HEK293 (cell line): ENCODE results near the gene PLEKHG3.

Source experiments
- EGR2 ChIP-seq: fragments of 450-650 bp; formaldehyde crosslinking; IDR thresholded peaks from 2 replicates; pipeline ENCODE4 v1.5.1; 2016; ENCODE audit warnings: low read depth, missing biosample characterization, missing genetic modification characterization
- GLI2 ChIP-seq: fragments of 450-650 bp; formaldehyde crosslinking; IDR thresholded peaks from 2 replicates; pipeline ENCODE4; 2017; ENCODE audit warnings: missing biosample characterization, missing genetic modification characterization, low read depth, borderline replicate concordance
- KLF10 ChIP-seq: fragments of 450-650 bp; IDR thresholded peaks from 2 replicates; pipeline ENCODE4 v1.5.1; 2018; ENCODE audit warnings: missing biosample characterization, mild to moderate bottlenecking, missing genetic modification characterization
- MEIS1 ChIP-seq: sonication (generic); formaldehyde crosslinking; IDR thresholded peaks from 2 replicates; pipeline ENCODE4 v1.8.1; 2022; ENCODE audit warnings: missing genetic modification reagents, mild to moderate bottlenecking, borderline replicate concordance
- PATZ1 ChIP-seq: fragments of 450-650 bp; formaldehyde crosslinking; IDR thresholded peaks from 2 replicates; pipeline ENCODE4 v1.5.1; 2016; ENCODE audit warnings: missing biosample characterization, missing genetic modification characterization
- SETDB1 ChIP-seq: IDR thresholded peaks from one replicate; pipeline ENCODE4 v1.6.1; 2017; ENCODE audit warnings: mild to moderate bottlenecking, low read length, moderate library complexity, mixed read lengths; ENCODE audit not compliant: insufficient read length
- SP7 ChIP-seq: fragments of 450-650 bp; formaldehyde crosslinking; IDR thresholded peaks from 2 replicates; pipeline ENCODE4 v1.5.1; 2016; ENCODE audit warnings: missing biosample characterization, missing genetic modification characterization
- YY1 ChIP-seq: fragments of 450-650 bp; formaldehyde crosslinking; IDR thresholded peaks from 2 replicates; pipeline ENCODE4 v1.5.1; 2018; ENCODE audit warnings: missing biosample characterization, missing genetic modification characterization
- ZBTB26 ChIP-seq: fragments of 450-650 bp; formaldehyde crosslinking; optimal IDR thresholded peaks from 2 replicates; pipeline ENCODE3; 2016; ENCODE audit warnings: missing biosample characterization, mild to moderate bottlenecking, missing genetic modification characterization
- ZNF114 ChIP-seq: fragments of 450-650 bp; formaldehyde crosslinking; IDR thresholded peaks from 2 replicates; pipeline ENCODE4 v1.5.0; 2017; ENCODE audit warnings: missing biosample characterization, missing genetic modification characterization
- ZNF138 ChIP-seq: fragments of 450-650 bp; formaldehyde crosslinking; IDR thresholded peaks from 2 replicates; pipeline ENCODE4 v1.5.1; 2016; ENCODE audit warnings: missing biosample characterization, missing genetic modification characterization, borderline replicate concordance
- ZNF146 ChIP-seq: fragments of 450-650 bp; formaldehyde crosslinking; IDR thresholded peaks from 2 replicates; pipeline ENCODE4 v1.5.1; 2016; ENCODE audit warnings: missing biosample characterization, missing genetic modification characterization
- ZNF148 ChIP-seq: fragments of 450-650 bp; formaldehyde crosslinking; IDR thresholded peaks from 2 replicates; pipeline ENCODE4 v1.5.0; 2017; ENCODE audit warnings: missing biosample characterization, missing genetic modification characterization, borderline replicate concordance
- ZNF24 ChIP-seq: fragments of 450-650 bp; formaldehyde crosslinking; IDR thresholded peaks from 2 replicates; pipeline ENCODE4 v1.5.1; 2016; ENCODE audit warnings: missing biosample characterization, missing genetic modification characterization
- ZNF280D ChIP-seq: fragments of 450-650 bp; formaldehyde crosslinking; IDR thresholded peaks from 2 replicates; pipeline ENCODE4 v1.5.1; 2016; ENCODE audit warnings: missing biosample characterization, missing genetic modification characterization
- ZNF311 ChIP-seq: fragments of 450-650 bp; formaldehyde crosslinking; IDR thresholded peaks from 2 replicates; pipeline ENCODE4 v1.5.1; 2017; ENCODE audit warnings: missing biosample characterization, missing genetic modification characterization, borderline replicate concordance
- ZNF350 ChIP-seq: fragments of 450-650 bp; formaldehyde crosslinking; IDR thresholded peaks from 2 replicates; pipeline ENCODE4 v1.5.0; 2017; ENCODE audit warnings: missing biosample characterization, mild to moderate bottlenecking, missing genetic modification characterization
- ZNF426 ChIP-seq: fragments of 450-650 bp; formaldehyde crosslinking; IDR thresholded peaks from 2 replicates; pipeline ENCODE4 v1.5.1; 2017; ENCODE audit warnings: missing biosample characterization, missing genetic modification characterization, mild to moderate bottlenecking, inconsistent platforms, moderate library complexity
- ZNF433 ChIP-seq: fragments of 450-650 bp; formaldehyde crosslinking; IDR thresholded peaks from 2 replicates; pipeline ENCODE4 v1.5.1; 2016; ENCODE audit warnings: missing biosample characterization, missing genetic modification characterization, low read depth
- ZNF558 ChIP-seq: fragments of 450-650 bp; formaldehyde crosslinking; IDR thresholded peaks from 2 replicates; pipeline ENCODE4 v1.5.1; 2016; ENCODE audit warnings: missing biosample characterization, missing genetic modification characterization
- ZNF560 ChIP-seq: fragments of 450-650 bp; formaldehyde crosslinking; IDR thresholded peaks from 2 replicates; pipeline ENCODE4 v1.5.1; 2017; ENCODE audit warnings: missing biosample characterization, missing genetic modification characterization, borderline replicate concordance
- ZNF623 ChIP-seq: fragments of 450-650 bp; formaldehyde crosslinking; IDR thresholded peaks from 2 replicates; pipeline ENCODE4 v1.5.1; 2016; ENCODE audit warnings: missing biosample characterization, missing genetic modification characterization
- ZNF629 ChIP-seq: fragments of 450-650 bp; formaldehyde crosslinking; IDR thresholded peaks from 2 replicates; pipeline ENCODE4 v1.5.1; 2017; ENCODE audit warnings: missing biosample characterization, missing genetic modification characterization
- ZNF660 ChIP-seq: fragments of 450-650 bp; IDR thresholded peaks from 2 replicates; pipeline ENCODE4 v1.5.1; 2018; ENCODE audit warnings: missing biosample characterization, mild to moderate bottlenecking, missing genetic modification characterization
- ZNF664 ChIP-seq: fragments of 450-650 bp; formaldehyde crosslinking; IDR thresholded peaks from 2 replicates; pipeline ENCODE4 v1.5.1; 2016; ENCODE audit warnings: missing biosample characterization, missing genetic modification characterization
- ZNF707 ChIP-seq: fragments of 450-650 bp; formaldehyde crosslinking; IDR thresholded peaks from 2 replicates; pipeline ENCODE4 v1.5.1; 2016; ENCODE audit warnings: missing biosample characterization, missing genetic modification characterization
- ZNF785 ChIP-seq: fragments of 450-650 bp; formaldehyde crosslinking; IDR thresholded peaks from 2 replicates; pipeline ENCODE4 v1.5.1; 2016; ENCODE audit warnings: missing biosample characterization, missing genetic modification characterization
- ZNF792 ChIP-seq: fragments of 450-650 bp; formaldehyde crosslinking; IDR thresholded peaks from 2 replicates; pipeline ENCODE4 v1.5.1; 2016; ENCODE audit warnings: missing biosample characterization, missing genetic modification characterization
- ZNF830 ChIP-seq: fragments of 450-650 bp; IDR thresholded peaks from 2 replicates; pipeline ENCODE4 v1.5.0; 2018; ENCODE audit warnings: missing biosample characterization, missing genetic modification characterization, low read depth, mild to moderate bottlenecking, moderate library complexity

PLEKHG3 gene

GRCh38 chr14:64762044-64763034 lies 58.1 kb downstream of the PLEKHG3 start (continued):
- TF ChIP-seq ZNF350 (tag by site-specific recombination) (no peak), ZNF148 (tag by site-specific recombination) (no peak), ZNF560 (tag by site-specific recombination) (no peak), ZBTB26 (peak; percentile 16), GLI2 (tag by site-specific recombination) (no peak), ZNF311 (tag by site-specific recombination) (no peak), KLF10 (peak; percentile 91; the same call in 1 of the 2 replicates), MEIS1 (CRISPR knock-in tag) (no peak), ZNF629 (tag by site-specific recombination) (peak; percentile 83), SETDB1 (no peak), PATZ1 (tag by site-specific recombination) (peak; percentile 75), ZNF664 (tag by site-specific recombination) (no peak), ZNF146 (tag by site-specific recombination) (no peak), ZNF114 (tag by site-specific recombination) (no peak), ZNF280D (tag by site-specific recombination) (no peak), ZNF830 (tag by site-specific recombination) (no peak), EGR2 (peak; percentile 41; the same call in 1 of the 2 replicates), SP7 (tag by site-specific recombination) (peak; percentile 27; the same call in 1 of the 2 replicates), ZNF24 (tag by site-specific recombination) (no peak), ZNF785 (tag by site-specific recombination) (no peak), ZNF558 (tag by site-specific recombination) (no peak), ZNF792 (tag by site-specific recombination) (no peak), ZNF138 (tag by site-specific recombination) (no peak), ZNF623 (no peak), ZNF433 (no peak), ZNF426 (tag by site-specific recombination) (no peak), ZNF707 (no peak), YY1 (tag by site-specific recombination) (no peak), ZNF660 (no peak)
